GM12878 (cell line): ENCODE measurements around the gene OLR1. TPM values are rescaled to one million over a fixed set of nuclear protein-coding genes. Genes with fewer than 3 reads are reported as not detected.

ENCODE experiments used
- ATAC-seq: fragments of 200-7000 bp; cut with Tn5 transposase; 3 replicates; pipeline ENCODE4 v1.9.1; 2020; ENCODE audit warnings: mild to moderate bottlenecking, moderate library complexity
- BruUV-seq: library from RNA; stranded (reverse); fragments of 400-500 nt; replicated peaks from 2 replicates; lab custom pipeline; 2021; lab: Mats Ljungman, UMichigan
- CTCF ChIA-PET: fragments of 300-600 bp; sonication (Branson Sonifier 250); formaldehyde crosslinking; extraction: SDS; loops from one replicate; lab custom pipeline; 2021; ENCODE audit warnings: inconsistent platforms; lab: Yijun Ruan, JAX
- POLR2A ChIA-PET: fragments of 350-600 bp; formaldehyde crosslinking; extraction: SDS; loops from one replicate; lab custom pipeline; 2021; ENCODE audit warnings: inconsistent platforms; lab: Charles Lee
- RAD21 ChIA-PET: fragments of 300-600 bp; sonication (Branson Sonifier 250); formaldehyde crosslinking; loops from one replicate; lab custom pipeline; 2023; ENCODE audit warnings: antibody characterized with exemption; ENCODE audit not compliant: unreplicated experiment; lab: Charles Lee
- SMC1A ChIA-PET: fragments of 300-600 bp; sonication (Branson Sonifier 250); formaldehyde crosslinking; loops from one replicate; lab custom pipeline; 2023; ENCODE audit not compliant: unreplicated experiment, uncharacterized antibody; lab: Charles Lee
- DNase-seq: peaks from one replicate; pipeline ENCODE4 v3.0.0-alpha.2; 2011; ENCODE audit warnings: low read depth, low spot score
- FAIRE-seq: peaks from 3 replicates; lab custom pipeline; 2011; peaks lifted over from hg19 to GRCh38; lab: Jason Lieb, UNC
- H2AFZ ChIP-seq: 2 replicates; pipeline ENCODE4 v1.6.0; 2011; ENCODE audit warnings: low read depth, low read length, control low read depth; ENCODE audit not compliant: control insufficient read depth
- H3K27ac ChIP-seq: 2 replicates; pipeline ENCODE4 v1.5.1; 2011; ENCODE audit warnings: control low read depth; ENCODE audit not compliant: control insufficient read depth, insufficient read depth
- H3K27me3 ChIP-seq, 2 experiments: replicated peaks in 1 of 2; 2 replicates each; pipeline versions ENCODE4 v1.6.0 to v1.6.1; 2011; ENCODE audit warnings: low read length in 1 of 2; ENCODE audit not compliant: control insufficient read depth in 2 of 2, insufficient read depth in 2 of 2
- H3K36me3 ChIP-seq, 2 experiments: 2 replicates each; pipeline ENCODE4 v1.5.1; 2011; ENCODE audit warnings: low read length in 1 of 2; ENCODE audit not compliant: control insufficient read depth in 2 of 2, insufficient read depth in 2 of 2
- H3K4me1 ChIP-seq: 2 replicates; pipeline ENCODE4 v1.6.1; 2011; ENCODE audit warnings: mild to moderate bottlenecking, low read length, moderate library complexity, mixed read lengths; ENCODE audit not compliant: control insufficient read depth, insufficient read depth
- H3K4me2 ChIP-seq: 2 replicates; pipeline ENCODE4 v1.6.0; 2011; ENCODE audit warnings: control low read depth; ENCODE audit not compliant: control insufficient read depth, insufficient read depth
- H3K4me3 ChIP-seq: fragments of 200-600 bp; sonication (generic); 2 replicates; pipeline ENCODE4 v1.5.1; 2016
- H3K79me2 ChIP-seq: 2 replicates; pipeline ENCODE4 v1.6.0; 2011; ENCODE audit warnings: low read length; ENCODE audit not compliant: control insufficient read depth, insufficient read depth
- H3K9ac ChIP-seq: 2 replicates; pipeline ENCODE4 v1.8.0; 2011; ENCODE audit warnings: low read length, control low read depth, mixed read lengths; ENCODE audit not compliant: control insufficient read depth, insufficient read depth
- H3K9me3 ChIP-seq: replicated peaks from 3 replicates; pipeline ENCODE4 v1.5.1; 2011; ENCODE audit warnings: mild to moderate bottlenecking, low read length; ENCODE audit not compliant: control insufficient read depth, insufficient read depth
- H4K20me1 ChIP-seq: 2 replicates; pipeline ENCODE4 v1.6.0; 2011; ENCODE audit not compliant: control insufficient read depth, insufficient read depth
- E2F8 ChIP-seq: fragments of 450-650 bp; IDR thresholded peaks from 2 replicates; pipeline ENCODE4 v1.6.1; 2018; ENCODE audit warnings: mild to moderate bottlenecking, low read depth, moderate library complexity; ENCODE audit not compliant: partially characterized antibody
- ESRRA ChIP-seq: IDR thresholded peaks from 2 replicates; pipeline ENCODE4 v1.6.1; 2012; ENCODE audit warnings: mild to moderate bottlenecking, low read length, improper control_type of control experiment
- GATAD2B ChIP-seq: fragments of 450-650 bp; conservative IDR thresholded peaks from 2 replicates; pipeline ENCODE4 v1.6.1; 2017; ENCODE audit warnings: low read depth, mild to moderate bottlenecking, moderate library complexity
- NKRF ChIP-seq: fragments of 450-650 bp; conservative IDR thresholded peaks from 2 replicates; pipeline ENCODE4 v1.6.1; 2017; ENCODE audit warnings: mild to moderate bottlenecking, moderate library complexity
- PKNOX1 ChIP-seq: fragments of 450-650 bp; IDR thresholded peaks from 2 replicates; pipeline ENCODE4 v1.6.1; 2016; ENCODE audit warnings: mild to moderate bottlenecking
- RCOR1 ChIP-seq: conservative IDR thresholded peaks from 2 replicates; pipeline ENCODE4 v1.6.1; 2012; ENCODE audit warnings: low read depth, low read length, improper control_type of control experiment
- SIX5 ChIP-seq: IDR thresholded peaks from 2 replicates; pipeline ENCODE4 v1.6.1; 2011; ENCODE audit warnings: mild to moderate bottlenecking, low read depth, low read length, moderate library complexity; ENCODE audit not compliant: severe bottlenecking
- SP1 ChIP-seq: IDR thresholded peaks from one replicate; pipeline ENCODE4 v1.6.1; 2011; ENCODE audit warnings: low read depth, low read length
- SREBF1 ChIP-seq: IDR thresholded peaks from 2 replicates; pipeline ENCODE4 v1.6.1; 2012; ENCODE audit warnings: mild to moderate bottlenecking, low read length
- ZNF592 ChIP-seq: fragments of 450-650 bp; IDR thresholded peaks from 2 replicates; pipeline ENCODE4 v1.6.1; 2017; ENCODE audit warnings: mild to moderate bottlenecking, moderate library complexity
- WGBS: methylation state at CpG from one replicate; pipeline ENCODE4 v1.1.6; 2016; ENCODE audit warnings: low lambda C conversion rate; ENCODE audit not compliant: insufficient replicate concordance, insufficient coverage; ENCODE audit errors: missing lambda C conversion rate; 5-methylcytosine and 5-hydroxymethylcytosine counted together
- in situ Hi-C: fragments of 300-500 bp; cut with MboI; formaldehyde crosslinking; loops from 9 replicates; pipeline ENCODE4 v1.14.3; 2018; ENCODE audit warnings: mixed read lengths
- intact Hi-C: fragments of 100-400 bp; cut with micrococcal nuclease; formaldehyde crosslinking; loops from one replicate; pipeline ENCODE4 v1.14.2; 2022; ENCODE audit not compliant: unreplicated experiment
- polyA plus RNA-seq, 11 experiments: library from polyadenylated mRNA; depleted of rRNA in 4 of 11; unstranded in 6 of 11; stranded (reverse) in 5 of 11; fragments of >200 nt; fragmentation: Nextera tagmentation in 4 of 11; fragmentation: Illumina TruSeq in 1 of 11; extraction: Ambion mirVana in 4 of 11; extraction: Trizol in 1 of 11; gene quantifications; 1 replicate in 1 of 11; 2 replicates in 10 of 11; pipeline versions ENCODE4 v1.2.1 to v1.2.3, GENCODE V29; 2011 to 2016; ENCODE audit warnings: inconsistent platforms in 2 of 11, missing spikeins in 2 of 11, low read depth in 1 of 11
- total RNA-seq, 4 experiments: library from RNA; depleted of rRNA in 3 of 4; stranded (reverse); fragments of >200 nt in 3 of 4; fragmentation: Illumina TruSeq in 1 of 4; extraction: Trizol in 1 of 4; gene quantifications; 2 replicates each; pipeline versions ENCODE4 v1.2.1 to v1.2.3, GENCODE V29; 2013 to 2021

Gene OLR1
- total and polyA plus RNA-seq, 10 of the 15 experiments (the other 5 are each of a cell fraction or from before 2014, with no cell fraction given) = 0.08 TPM; not detected in 9

GRCh38 chr12:10194160-10194670 is 22.3 kb upstream of the OLR1 start:
- Histone ChIP-seq H3K79me2 (no peaks in the 10 kb centered on the region), H3K9ac (no peak overlapping the region), H4K20me1 (no peaks in the 10 kb centered on the region), H3K4me3 (no peak overlapping the region), H3K9me3 (no peaks in the 10 kb centered on the region; the same call in 2 of the 3 replicates), H3K36me3 (no peaks in the 10 kb centered on the region), H3K27ac (no peak overlapping the region)
- intact Hi-C loops = no loop called here
- in situ Hi-C loops = no loop called here
- no peak for DNase-seq
- POLR2A ChIA-PET = interaction anchor here (0.6 kb wide), 1 partner anchor 420 kb away, joined by 7 read pairs; no protein-coding TSS in a partner anchor
- FAIRE-seq = no peak
- no TSS peak for BruUV-seq
- RAD21 ChIA-PET = no interaction called here
- WGBS = 58% methylated on average over 3 of the region's 3 CpGs
- TF ChIP-seq E2F8 (no peak), ESRRA (no peak), SP1 (no peak), NKRF (no peak), PKNOX1 (no peak), ZNF592 (no peak), SIX5 (no peak), SREBF1 (no peak), RCOR1 (no peak), GATAD2B (no peak)
- TF ChIP-seq, all 136 proteins: peak for 0
- Histone ChIP-seq H3K27me3 (no peaks in the 10 kb centered on the region; a peak in 2 of 4 replicates), H2AFZ (no peak overlapping the region), H3K4me1 (peaks cover 9% of the 10 kb centered on the region), H3K4me2 (no peak overlapping the region)
- ChIA-PET SMC1A (interaction anchor here (0.6 to 1.7 kb wide), 5 partner anchors 42 to 444 kb away, joined by 3 to 5 read pairs (median 3); no protein-coding TSS in a partner anchor), CTCF (interaction anchor here (1.0 to 1.4 kb wide), 3 partner anchors 10 to 41 kb away, joined by 3 to 6 read pairs (median 5); no protein-coding TSS in a partner anchor)
- no peak for ATAC-seq
